GM19324 (cell line): ENCODE measurements around the gene MRPL28.
"Not testable (repeated sequence)": the region's sequence is repeated elsewhere in the genome, so short reads cannot be mapped to it uniquely, and the experiment has no call there.

Source experiments
- ATAC-seq: cut with Tn5 transposase; IDR thresholded peaks from one replicate; pipeline ENCODE4 v1.9.1; 2021; ENCODE audit warnings: mild to moderate bottlenecking, moderate library complexity; ENCODE audit not compliant: unreplicated experiment, low FRiP score

The MRPL28 gene

GRCh38 chr16:375212-375611, 4.9 kb upstream of the MRPL28 start:
- no peak for ATAC-seq

GRCh38 chr16:374616-374926, 4.2 kb upstream of the MRPL28 start:
- ATAC-seq, result no peak

- ATAC-seq, result no peak
Measured at GRCh38 chr16:373848-374615, 3.7 kb upstream of the MRPL28 start.

- ATAC-seq, result no peak
Measured at GRCh38 chr16:373020-373598, 2.8 kb upstream of the MRPL28 start.

- no peak for ATAC-seq
Measured at GRCh38 chr16:372302-372983, 2.1 kb upstream of the MRPL28 start.

- no peak for ATAC-seq
Measured at GRCh38 chr16:371515-372301, 1.4 kb upstream of the MRPL28 start.

GRCh38 chr16:370979-371514, 709 bp upstream of the MRPL28 start:
- ATAC-seq, result no peak

- no peak for ATAC-seq
Measured at GRCh38 chr16:369866-370436, 387 bp downstream of the MRPL28 start.

- ATAC-seq, result no peak
Measured at GRCh38 chr16:369275-369865, 968 bp downstream of the MRPL28 start.

GRCh38 chr16:368388-369158, 1.8 kb downstream of the MRPL28 start:
- ATAC-seq, result no peak

- no peak for ATAC-seq
Measured at GRCh38 chr16:367333-367903, 2.9 kb downstream of the MRPL28 start.

- no peak for ATAC-seq
Measured at GRCh38 chr16:366476-366875, 3.9 kb downstream of the MRPL28 start.

- no peak for ATAC-seq
Measured at GRCh38 chr16:364595-365491, 5.5 kb downstream of the MRPL28 start.

- no peak for ATAC-seq
Measured at GRCh38 chr16:363766-364490, 6.4 kb downstream of the MRPL28 start.

GRCh38 chr16:363110-363765, 7.1 kb downstream of the MRPL28 start:
- ATAC-seq, result no peak

- not testable (repeated sequence) for ATAC-seq
Measured at GRCh38 chr16:362702-362999, 7.7 kb downstream of the MRPL28 start.
